Fibroblast of villous mesenchyme (primary cell): ENCODE data around the gene DPH7. TPM values are rescaled to one million over a fixed set of nuclear protein-coding genes. Genes with fewer than 3 reads are reported as not detected.
A peak's percentile ranks its signal among the peaks of the same experiment; 100 is the strongest.

Source experiments
- DNase-seq: peaks from one replicate; pipeline ENCODE4 v3.0.0-alpha.2; 2010; ENCODE audit warnings: low read depth
- H3K4me3 ChIP-seq: 2 replicates; pipeline ENCODE4 v1.5.1; 2011; ENCODE audit warnings: low read depth, mild to moderate bottlenecking, low read length
- CTCF ChIP-seq: IDR thresholded peaks from 2 replicates; pipeline ENCODE4 v1.5.1; 2012; ENCODE audit warnings: low read depth, mild to moderate bottlenecking, low read length; ENCODE audit not compliant: insufficient read depth
- total RNA-seq: library from RNA; depleted of rRNA; stranded (reverse); fragments of >200 nt; gene quantifications from 2 replicates; pipeline ENCODE4 v1.2.3, GENCODE V29; 2012

The DPH7 gene
- total RNA-seq, 1 donor: 22.0 TPM

- peak; percentile 56 for DNase-seq
- peak overlapping the region; percentile 86 for H3K4me3 ChIP-seq
- TF ChIP-seq CTCF: no peak
Measured at GRCh38 chr9:137619240-137620047, 40.7 kb upstream of the DPH7 start.

DNA sequence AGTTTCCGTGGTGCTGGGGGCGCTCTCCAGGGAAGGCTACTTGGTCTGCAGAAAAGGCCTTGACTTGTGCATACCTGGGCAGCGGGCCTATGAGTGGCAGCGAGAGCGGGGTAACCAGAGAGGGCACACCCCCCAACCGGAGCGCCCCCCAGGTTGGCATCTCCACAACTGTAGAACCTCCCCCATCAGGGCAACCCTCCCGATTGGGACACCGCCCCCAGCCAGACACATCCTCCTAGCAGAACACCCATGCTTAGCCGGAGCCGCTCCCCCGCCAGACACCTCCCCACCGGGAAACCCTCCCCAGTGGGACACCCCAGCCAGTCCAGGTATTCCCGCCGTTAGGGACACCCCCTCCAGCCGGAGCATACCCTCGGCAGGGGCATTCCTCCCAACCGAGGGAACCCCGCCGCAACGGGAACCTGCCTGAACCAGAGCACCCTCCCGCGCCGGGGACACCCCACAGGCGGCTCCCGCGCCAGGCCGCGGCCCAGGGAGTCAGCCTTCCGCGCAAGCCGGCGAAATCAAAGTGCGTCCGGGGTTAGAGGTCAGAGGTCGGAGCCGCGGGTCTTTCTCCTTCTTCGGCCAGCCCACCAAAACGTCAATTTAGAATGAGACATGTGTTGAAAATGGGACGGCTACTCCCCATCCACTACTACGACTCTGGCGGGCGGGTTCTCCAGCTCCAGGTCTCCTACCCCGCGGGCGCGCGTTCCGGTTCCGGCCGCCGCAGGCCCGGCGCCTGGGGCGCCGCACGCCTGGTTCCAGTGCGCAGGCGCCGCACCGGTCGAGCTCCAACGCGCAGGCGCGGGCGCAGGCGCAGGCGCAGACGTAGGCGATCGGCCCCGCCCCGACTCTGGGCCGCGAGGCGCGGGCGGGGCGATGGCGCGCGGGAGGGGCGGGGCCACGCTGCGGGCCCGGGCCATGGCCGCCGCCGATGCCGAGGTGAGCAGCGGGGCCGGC, 39.7 kb upstream of the DPH7 start, which contains the start of gene EHMT1:
TSS of gene EHMT1 (plus strand) at position 901 of the 963 bp plus-strand sequence. CDS start at position 925, 24 bp downstream.
- peak within 1 kb of the TSS; percentile 86 for H3K4me3 ChIP-seq
- peak; percentile 84 for DNase-seq
- no peak for TF ChIP-seq CTCF

DNA sequence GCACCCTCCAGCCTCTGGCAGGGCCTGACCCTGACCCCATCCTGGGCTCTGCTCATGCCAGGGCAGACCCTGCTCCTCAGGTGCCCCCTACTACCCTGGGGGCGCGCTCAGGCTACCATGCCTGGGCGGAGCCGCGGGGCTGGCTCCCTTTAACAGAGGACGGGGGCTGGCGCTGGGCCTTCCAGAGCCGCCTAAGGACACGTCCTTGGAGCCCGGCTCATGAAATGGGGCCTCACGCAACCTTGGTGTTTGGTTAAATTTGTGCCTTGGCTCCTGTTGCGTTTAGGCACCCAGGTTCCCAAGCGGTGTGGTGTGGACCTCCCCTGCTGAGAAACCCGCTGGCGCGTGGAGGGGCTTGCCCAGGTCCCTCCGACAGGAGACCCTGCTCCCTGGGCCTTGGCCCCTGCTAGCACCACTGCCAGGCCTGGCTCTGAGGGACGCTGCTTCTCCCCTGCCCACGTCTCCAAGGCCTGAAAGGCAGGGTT, 36.7 kb upstream of the DPH7 start:
- no peak for DNase-seq
- H3K4me3 ChIP-seq: no peak overlapping the region
- no peak for TF ChIP-seq CTCF

DNA sequence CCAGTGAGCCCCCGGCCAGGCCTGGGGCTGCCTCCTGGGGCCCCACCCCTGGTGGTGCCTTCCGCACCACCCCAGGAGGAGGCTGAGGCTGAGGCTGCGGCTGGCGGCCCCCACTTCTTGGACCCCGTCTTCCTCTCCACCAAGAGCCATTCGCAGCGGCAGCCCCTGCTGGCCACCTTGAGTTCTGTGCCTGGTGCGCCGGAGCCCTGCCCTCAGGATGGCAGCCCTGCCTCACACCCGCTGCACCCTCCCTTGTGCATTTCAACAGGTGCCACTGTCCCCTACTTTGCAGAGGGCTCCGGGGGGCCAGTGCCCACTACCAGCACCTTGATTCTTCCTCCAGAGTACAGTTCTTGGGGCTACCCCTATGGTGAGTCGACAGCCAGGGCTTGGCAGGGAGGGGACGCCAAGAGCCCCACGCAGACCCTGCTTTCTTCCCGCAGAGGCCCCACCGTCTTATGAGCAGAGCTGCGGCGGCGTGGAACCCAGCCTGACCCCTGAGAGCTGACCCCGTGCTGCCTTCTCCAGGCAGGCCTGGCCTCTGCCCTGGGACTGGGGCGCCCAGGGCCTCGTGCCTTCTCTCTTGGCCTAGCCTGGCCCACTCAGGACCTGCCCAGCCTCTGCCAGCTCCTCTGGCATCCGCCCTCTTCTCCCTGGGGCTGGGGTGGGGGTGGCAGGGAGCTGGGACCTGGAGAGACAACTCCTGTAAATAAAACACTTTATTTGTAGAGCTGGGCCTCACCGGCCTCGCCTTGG, 36.1 kb upstream of the DPH7 start:
- DNase-seq: no peak
- TF ChIP-seq CTCF: no peak
- H3K4me3 ChIP-seq: no peak overlapping the region

- H3K4me3 ChIP-seq: no peak overlapping the region
- no peak for TF ChIP-seq CTCF
- DNase-seq: no peak
Measured at GRCh38 chr9:137613738-137614523, 35.2 kb upstream of the DPH7 start.
